Measurements from ENCODE around the gene NRL.
"Not testable (repeated sequence)": the region's sequence is repeated elsewhere in the genome, so short reads cannot be mapped to it uniquely, and the experiment has no call there.

The NRL gene

DNA sequence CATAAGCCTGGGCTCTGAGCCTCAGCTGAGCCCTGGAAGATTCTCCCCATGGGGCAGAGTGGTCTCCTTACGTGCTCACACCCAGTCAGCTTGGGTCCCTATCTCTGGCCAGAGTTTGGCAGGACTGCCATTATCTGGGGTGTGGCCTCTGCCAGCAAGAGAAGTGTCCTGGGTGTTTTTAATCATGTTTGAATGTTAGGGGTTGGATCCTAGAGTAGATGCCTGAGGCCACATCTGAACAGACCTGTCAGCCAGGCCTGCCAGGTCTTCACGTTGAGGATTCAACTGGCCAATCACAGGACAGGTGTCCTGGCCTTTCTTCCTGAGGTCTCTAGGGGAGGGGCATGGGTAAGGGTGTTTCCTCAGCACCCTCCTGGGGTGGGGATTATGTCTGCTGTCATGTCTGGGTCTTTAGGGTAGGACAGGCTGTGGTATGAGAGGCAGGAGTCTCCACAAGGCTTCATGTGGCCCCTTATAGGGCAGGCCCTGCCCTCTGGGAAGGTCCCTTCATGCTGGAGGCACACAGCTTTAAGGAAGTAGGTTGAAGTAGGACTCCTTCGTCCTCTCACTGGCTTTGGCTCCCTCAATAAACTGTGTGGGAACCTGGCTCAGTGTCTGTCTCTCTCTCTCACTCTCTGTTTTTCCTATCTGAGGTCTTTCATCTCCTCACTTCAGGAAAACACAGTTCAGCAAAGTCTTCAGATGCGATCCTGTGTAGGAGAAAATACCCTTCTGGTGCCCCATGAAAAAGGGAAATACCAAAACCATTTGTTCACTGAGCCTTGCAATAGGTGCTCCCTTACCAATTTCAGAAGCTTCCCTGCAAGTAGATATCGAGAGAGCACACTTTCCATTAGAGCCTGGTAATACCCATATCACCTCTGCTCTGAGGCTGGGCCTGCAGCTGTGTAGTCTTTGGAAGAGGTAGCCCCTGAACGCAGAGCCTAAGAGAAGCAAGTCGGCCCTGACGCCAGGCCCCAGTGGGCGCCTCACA lies 9.0 kb upstream of the NRL start:
- DNase-seq: no peak

DNA sequence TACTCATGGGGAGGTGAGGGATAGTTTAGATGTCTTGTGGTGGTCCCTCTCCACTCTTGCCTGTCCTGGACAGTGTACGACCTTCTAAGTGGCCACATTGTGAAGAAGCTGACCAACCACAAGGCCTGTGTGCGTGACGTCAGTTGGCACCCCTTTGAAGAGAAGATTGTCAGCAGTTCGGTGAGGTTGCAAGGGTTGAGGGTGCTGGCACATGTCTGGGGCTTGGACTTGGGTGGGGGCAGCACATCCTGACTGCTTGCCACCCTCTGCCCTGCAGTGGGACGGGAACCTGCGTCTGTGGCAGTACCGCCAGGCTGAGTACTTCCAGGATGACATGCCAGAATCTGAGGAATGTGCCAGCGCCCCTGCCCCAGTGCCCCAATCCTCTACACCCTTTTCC lies 8.1 kb upstream of the NRL start:
- DNase-seq: no peak

DNA sequence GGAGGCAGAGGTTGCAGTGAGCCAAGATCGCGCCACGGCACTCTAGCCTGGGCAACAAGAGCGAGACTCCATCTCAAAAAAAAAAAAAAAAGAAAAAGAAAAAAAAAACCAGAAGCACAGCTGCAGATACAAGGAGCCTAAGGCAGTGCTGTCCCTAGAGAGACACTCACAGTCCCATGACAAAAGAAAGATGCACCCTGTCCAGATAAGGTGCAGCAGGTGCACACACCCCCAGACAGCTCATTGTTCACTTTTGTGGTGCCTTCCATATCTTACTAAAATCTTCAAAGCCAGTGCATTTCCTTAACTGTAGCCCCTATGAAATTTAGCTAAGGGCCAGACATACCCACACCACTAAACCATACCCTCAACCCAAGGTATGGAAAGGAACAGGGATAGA lies 7.7 kb upstream of the NRL start:
- DNase-seq: no peak

DNA sequence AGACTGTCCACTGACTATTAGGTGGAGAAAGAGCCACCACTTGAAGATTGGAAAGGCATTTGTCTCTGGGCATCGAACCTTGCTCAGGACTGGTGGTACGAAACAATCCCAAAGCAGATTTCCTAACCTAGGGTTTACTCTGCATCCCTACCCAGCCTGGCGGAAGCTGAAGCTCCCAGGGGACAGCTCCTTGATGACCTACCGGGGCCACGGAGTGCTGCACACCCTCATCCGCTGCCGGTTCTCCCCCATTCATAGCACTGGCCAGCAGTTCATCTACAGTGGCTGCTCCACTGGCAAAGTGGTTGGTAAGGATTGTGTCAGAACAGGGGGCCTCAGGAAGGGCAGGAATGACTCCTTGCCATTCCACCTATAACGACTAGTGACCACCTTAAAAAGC lies 6.5 kb upstream of the NRL start:
- no peak for DNase-seq

DNA sequence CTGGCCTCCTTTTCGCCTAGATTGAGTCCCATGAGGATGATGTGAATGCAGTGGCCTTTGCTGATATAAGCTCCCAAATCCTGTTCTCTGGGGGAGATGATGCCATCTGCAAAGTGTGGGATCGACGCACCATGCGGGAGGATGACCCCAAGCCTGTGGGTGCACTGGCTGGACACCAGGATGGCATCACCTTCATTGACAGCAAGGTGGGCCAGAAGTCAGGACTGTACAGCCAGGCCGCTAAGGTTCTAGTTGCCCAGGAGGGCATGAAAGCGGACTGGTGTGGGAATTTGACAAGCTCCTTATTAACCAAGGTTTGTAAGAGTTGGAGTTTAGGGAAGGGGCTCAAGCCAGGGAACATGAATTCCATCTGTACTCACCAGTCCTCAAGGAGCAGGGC lies 4.9 kb upstream of the NRL start:
- no peak for DNase-seq

DNA sequence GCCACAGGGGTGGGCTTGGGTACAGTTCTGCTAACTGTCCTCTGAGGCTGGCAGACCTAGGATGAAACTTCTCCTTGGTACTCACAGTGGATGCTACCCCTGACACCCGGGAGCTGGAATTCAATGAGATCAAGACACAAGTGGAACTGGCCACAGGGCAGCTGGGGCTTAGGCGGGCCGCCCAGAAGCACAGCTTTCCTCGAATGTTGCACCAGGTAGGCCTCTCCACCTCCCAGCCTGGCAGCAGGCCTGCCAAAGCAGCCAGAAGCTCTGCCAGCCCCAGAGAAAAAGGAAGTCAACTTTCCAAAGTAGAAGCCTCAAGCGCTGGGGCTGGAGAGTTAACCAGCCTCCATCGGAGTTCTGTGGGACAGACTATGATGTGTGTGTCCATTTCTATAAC lies 2.4 kb upstream of the NRL start:
- no peak for DNase-seq

DNA sequence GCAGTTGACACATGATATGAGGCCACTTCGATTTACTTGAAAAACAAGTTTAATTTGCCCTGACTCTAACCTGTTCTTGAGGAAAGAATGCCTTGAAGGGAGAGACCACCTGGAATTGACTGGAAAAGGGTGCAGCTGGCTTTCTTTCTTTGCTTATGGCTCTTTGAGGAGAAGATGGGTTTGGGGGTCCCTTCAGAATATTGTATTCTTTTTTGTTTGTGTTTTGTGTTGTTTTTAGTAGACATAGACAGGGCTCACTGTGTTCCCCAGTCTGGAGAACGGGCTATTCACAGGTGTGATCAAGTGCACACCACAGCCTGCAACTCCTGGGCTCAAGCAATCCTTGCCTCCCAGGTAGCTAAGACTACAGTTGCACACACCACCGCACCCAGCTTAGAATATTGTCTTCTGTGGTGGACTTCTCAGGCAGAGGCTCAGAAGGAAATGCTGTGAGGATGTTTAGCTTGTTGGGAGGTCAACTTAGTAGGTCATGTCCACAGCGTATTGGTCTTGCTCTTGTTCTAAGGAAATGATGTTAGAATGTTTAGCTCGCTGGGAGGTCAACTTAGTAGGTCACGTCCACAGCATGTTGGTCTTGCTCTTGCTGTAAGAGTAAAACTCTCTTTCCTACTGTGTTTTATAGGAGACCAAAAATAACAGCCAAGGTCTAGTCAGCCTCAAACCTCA lies 1.5 kb upstream of the NRL start:
- no peak for DNase-seq

DNA sequence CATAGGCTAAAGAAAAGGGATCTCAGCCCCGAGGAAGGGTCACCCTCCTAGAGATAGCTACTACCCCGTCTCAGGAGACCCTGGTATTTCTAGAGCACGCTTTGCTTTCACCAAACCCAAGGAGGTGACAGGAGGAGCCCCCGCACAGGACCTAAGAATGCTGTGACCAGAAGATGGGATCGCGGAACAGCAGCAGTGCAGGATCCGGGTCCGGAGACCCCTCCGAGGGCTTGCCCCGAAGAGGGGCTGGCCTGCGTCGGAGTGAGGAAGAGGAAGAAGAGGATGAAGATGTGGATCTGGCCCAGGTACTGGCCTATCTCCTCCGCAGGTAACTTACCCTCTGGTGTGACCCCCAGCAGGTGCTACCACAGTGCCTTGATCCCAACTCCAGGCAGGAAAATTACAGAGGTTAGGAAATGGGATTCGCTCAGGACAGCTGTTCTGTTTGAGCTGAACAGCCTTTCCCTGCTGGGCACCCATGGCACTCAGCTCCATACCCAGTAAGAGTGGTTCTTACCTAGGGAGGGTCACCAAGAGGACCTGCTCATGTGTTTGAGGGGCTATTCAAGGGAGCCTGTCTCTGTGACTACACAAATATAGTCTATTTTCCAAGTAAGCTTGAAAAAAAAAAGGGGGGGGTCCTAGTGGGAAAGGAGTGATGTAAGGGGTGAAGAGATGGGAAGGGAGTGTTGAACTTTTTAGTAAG lies 826 bp upstream of the NRL start:
- DNase-seq: no peak

DNA sequence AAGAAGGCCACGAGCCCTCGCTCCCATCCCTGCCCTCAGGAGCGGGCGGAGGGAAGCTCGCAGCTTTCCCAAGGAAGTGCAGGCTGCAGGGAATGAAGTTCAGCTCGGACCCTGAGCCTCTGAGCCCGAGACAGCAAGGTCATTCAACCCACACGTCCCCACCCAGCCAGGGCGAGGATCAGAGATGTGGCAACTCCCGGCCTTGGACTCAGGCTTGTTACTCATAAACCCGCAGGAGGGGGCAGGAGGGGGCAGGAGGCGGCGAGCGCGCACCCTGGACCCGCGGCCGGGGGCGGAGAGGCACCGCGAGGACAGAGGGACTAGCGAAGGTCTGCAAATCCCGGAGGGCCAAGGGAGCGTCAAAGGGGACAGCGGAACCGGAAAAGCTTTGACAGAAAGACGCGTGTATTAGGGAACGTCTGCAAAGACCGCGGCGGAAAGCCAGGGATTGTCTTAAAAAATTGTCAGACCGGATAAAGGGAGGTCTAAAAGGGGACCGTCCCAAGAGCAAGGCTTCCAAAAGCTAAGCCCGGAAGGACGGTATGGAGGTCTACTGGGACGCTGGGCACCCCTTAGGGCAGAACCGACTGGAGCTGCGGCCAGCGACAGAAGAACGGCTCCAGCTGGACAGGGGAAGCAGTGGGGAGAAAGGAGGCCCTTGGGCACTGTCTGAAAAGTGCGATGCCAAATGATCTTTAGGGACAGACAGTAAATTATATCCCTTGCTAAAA lies 783 bp downstream of the NRL start:
- peak; percentile 84 for DNase-seq

DNA sequence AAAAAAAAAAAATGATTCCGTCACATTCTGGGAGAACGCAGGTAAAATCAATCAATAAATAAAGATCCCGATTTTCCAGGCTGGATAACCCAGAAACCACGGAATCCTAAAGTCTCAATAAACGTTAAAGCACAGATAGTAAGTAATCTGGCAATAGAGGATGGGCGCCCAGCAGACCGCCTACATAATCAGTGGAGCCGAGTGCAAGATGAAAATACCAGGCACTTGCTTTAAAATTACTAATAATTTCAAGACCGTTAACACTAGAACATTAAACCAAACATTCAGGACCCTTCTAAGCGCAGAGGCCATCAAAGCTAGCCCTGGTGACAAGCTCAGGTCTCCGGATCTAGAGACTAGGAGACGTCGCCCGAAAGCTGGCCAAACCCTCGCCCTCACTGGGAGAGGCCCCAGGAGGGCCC lies 1.4 kb downstream of the NRL start:
- DNase-seq: no peak

DNA sequence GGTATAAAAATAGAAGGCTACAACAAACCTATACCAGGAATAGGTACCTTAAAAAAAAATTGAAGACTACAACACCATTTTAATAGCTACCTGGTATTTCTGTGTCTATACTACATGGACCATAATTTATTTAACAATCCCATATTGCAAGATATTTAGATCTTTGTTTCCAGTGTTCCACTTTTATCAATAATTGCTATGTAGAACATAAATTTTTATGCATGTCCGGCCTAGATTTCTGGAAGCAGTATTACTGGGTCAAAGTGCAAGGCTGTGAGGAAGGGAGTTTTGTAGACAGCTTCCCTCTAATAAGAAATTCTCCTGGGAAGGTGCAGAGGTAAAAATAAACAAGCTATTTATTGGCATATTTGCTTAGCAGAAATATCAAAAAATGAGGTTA lies 4.2 kb downstream of the NRL start:
- DNase-seq: no peak

DNA sequence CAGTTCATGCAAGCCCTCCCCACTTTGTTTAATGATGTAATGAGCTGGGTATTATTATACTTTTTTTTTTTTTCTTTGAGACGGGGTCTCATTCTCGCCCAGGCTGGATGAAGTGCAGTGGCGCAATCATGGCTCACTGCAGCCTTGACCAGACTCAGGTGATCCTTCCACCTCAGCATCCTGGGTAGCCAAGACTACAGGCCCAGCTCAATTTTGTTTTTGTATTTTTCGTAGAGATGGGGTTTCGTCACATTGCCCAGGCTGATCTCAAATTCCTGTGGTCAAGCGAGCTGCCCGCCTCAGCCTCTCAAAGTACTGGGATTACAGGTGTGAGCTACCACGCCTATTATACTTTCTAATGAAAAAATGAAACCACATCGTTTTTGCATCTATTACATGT lies 4.7 kb downstream of the NRL start:
- DNase-seq: no peak

DNA sequence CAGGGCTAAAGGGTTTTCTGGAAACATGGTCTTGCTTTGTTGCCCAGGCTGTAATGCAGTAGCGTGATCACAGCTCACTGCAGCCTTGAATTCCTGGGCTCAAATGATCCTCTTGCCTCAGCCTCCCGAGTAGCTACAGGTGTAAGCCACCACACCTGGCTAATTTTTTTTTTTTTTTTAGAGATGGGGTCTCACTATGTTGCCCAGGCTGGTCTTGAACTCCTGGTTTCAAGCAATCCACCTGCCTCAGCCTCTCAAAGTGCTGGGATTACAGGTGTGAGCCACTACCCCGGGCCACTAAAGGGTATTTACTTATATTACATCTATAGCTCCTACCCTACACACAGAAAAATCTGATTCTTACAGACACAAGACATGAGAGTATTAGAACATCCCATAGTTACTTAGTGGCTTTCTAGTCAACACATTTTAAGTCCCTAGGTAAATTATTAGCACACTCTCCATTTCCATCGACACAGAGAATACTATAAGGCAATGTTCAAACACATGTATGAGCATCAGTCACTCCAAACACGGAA lies 6.3 kb downstream of the NRL start:
- DNase-seq: no peak

DNA sequence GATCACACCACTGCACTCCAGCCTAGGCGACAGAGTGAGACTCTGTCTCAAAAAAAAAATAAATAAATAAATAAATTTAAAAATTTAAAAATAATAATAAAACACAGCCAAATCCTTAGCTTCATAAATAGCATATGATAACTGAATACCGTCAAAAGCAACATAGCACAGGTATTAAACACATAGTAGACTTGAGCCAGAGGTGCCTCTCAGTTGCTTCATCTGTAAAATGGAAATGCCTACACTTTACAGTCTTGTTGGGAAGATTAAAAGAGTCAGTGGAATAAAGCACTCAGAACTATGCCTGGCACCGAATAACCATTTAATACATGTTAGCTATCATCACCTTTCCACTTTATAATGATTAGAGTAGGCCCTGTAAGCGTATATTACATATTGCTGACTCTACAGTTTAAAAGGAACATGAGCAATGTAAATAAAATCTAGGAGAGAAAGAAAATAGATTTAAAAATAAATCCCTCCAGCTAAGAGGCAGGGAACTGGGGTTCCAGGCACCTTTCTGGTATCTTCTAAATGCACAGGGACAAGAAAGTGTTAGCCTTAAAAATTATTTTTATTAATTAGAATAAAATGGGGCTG lies 8.0 kb downstream of the NRL start:
- DNase-seq: no peak

DNA sequence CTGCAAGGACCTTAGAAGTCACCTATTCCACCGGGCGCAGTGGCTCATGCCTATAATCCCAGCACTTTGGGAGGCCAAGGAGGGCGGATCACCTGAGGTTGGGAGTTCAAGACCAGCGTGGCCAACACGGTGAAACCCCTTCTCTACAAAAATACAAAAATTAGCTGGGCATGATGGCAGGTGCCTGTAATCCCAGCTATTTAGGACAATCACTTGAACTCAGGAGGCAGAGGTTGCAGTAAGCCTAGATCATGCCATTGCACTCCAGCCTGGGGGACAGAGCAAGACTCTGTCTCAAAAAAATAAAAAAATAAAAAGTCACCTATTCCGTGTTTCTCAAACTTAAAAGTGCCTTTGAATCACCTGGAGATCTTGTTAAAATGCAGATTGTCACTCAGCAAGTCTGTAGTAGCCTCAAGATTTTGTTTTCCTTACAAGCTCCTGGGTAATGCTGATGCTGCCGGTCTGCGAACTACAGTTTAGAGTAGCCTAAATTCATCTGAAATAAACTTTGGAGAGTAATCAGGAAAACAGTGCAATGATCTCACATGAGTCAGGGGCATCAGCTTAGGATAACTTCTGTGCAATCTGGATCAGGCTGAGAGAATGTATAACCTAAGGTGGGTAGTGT lies 9.0 kb downstream of the NRL start:
- not testable (repeated sequence) for DNase-seq

DNA sequence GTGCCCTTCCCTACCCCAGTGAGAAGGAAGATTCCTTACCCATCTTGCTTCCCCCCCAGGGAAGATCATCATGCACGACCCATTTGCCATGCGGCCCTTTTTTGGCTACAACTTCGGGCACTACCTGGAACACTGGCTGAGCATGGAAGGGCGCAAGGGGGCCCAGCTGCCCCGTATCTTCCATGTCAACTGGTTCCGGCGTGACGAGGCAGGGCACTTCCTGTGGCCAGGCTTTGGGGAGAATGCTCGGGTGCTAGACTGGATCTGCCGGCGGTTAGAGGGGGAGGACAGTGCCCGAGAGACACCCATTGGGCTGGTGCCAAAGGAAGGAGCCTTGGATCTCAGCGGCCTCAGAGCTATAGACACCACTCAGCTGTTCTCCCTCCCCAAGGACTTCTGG lies 11.3 kb downstream of the NRL start:
- no peak for DNase-seq

DNA sequence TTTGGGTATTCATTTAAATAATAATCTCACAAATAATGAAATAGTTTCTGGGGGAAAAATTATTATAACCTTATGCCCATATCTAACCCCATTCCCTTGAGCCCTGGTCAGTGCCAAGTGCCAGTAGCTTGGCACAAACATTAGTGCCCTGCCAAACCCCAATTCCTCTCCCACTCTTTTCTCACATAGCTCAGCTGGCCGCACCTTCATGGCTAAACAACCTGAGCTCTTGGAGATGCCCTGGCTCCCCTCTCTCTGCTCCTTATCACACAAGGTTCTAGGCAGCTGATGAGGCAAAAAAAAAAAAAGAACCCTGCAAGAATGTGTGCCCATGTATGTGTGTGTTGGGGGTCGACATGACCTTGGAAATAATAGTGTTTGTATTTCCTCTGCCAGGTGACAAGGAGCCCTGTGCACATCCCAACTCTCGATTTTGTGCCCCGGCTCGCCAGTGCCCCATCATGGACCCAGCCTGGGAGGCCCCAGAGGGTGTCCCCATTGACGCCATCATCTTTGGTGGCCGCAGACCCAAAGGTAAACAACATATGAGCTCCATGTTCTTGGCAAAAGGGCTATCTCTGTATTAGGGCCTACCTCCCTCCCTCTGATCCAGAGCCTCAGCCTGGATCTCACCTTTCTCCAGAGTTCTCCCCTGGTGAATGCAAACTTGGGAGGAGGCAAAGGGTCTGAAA lies 12.2 kb downstream of the NRL start:
- no peak for DNase-seq

DNA sequence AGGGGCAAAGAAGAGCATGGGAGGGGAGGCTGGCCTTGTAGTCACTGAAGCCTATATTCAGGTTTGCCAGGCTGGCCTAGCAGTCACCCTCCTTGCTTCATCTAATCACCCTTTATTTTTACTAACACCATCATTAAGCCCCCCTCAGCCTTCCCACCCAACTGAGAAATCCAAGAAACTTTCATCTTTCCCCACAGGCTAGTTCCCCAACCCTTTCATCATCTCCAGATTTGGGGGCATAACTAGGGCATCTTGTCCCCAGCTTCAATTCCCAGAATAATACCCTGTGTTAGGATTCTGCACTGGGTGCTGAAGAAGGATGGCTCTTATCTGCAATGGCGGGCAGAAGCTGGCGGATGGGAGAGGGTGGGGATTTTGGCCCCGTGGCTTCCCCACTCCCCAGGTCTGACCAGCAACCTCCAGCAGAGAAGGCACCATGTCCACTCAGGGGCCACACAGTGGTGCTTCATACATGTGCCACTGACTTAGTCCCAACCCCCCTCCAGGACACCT lies 13.7 kb downstream of the NRL start:
- no peak for DNase-seq

DNA sequence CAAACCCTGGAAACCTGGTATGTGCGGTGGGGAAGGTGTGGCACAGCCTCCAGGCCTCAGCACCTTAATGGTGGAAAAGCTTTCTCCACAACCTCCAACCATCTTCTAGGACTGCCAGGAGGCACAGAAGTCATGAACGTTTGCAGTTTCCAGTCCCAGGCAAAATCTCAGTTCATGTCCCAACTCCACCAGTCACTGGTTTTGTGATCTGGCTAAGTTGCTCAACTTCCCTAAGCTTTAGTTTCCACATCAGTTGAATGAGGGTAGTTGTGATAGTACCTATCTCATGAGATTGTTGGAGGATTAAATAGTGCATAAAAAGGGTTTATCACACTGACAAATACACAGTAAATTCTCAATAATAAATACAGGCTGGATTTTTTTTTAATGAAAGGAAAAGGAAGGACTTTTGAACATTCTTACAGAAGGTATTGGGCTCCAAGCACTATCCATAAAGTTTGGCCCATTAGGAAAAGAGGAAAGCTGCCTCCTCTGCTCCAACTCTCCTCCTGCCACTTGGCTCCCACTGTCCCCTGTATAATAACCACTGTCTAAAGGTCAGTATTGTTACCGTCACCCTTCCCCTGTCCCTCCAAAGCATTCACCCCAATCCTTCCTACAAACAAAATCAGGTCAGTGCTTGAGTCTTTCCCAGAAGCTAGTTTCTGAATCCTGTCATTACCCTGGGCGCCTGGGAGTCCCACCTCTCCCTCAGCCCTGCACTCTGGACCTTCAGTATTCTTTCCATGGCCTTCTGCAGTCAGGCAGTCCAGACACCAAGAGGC lies 14.4 kb downstream of the NRL start:
- no peak for DNase-seq

Measured in NCI-H146 (cell line).